ENCODE measurements around the gene PRKAA2. TPM values are rescaled to one million over a fixed set of nuclear protein-coding genes. Genes with fewer than 3 reads are reported as not detected.
A peak's percentile ranks its signal among the peaks of the same experiment; 100 is the strongest.

PRKAA2 gene
- total and polyA plus RNA-seq, 2 of the 4 experiments (the other 2 are of a cell fraction) = 0.72 to 1.4 TPM

- Histone ChIP-seq H3K9me1 (ENCODE audit: insufficient read depth, low read length) (no peaks in the 10 kb centered on the region), H3K4ac (ENCODE audit: low read depth, low read length) (no peak overlapping the region; the same call in 1 of the 2 replicates), H2AFZ (replicated peaks; ENCODE audit: low read length, poor library complexity) (no peak overlapping the region), H2BK15ac (ENCODE audit: low read depth, low read length) (0 out of 3 replicates have a peak overlapping the region, but pooled peaks have one; percentile 47), H2AK5ac (ENCODE audit: low read depth, low read length) (0 out of 2 replicates have a peak overlapping the region, but pooled peaks have one; percentile 27), H2AK9ac (replicated peaks; ENCODE audit: low read depth, low read length, poor library complexity) (no peak overlapping the region), H3K4me2 (ENCODE audit: low read depth, low read length) (no peak overlapping the region), H3K18ac (ENCODE audit: low read depth, low read length) (peak overlapping the region; percentile 43; the same call in 1 of the 2 replicates), H3K27ac (ENCODE audit: insufficient read depth, low read length) (no peak overlapping the region), H3K56ac (ENCODE audit: extremely low read depth, insufficient read depth, low read length) (no peak overlapping the region), H2BK20ac (ENCODE audit: low read depth, low read length) (peak overlapping the region; percentile 4), H3K4me1 (ENCODE audit: control insufficient read depth, insufficient read depth, low read length) (peaks cover 2% of the 10 kb centered on the region; the same call in 1 of the 2 replicates), H3K79me1 (ENCODE audit: low read depth in 1 of 2, low read length in 2 of 2) (no peaks in the 10 kb centered on the region), H2BK120ac (ENCODE audit: low read depth, low read length) (peak overlapping the region; percentile 11), H4K20me1 (ENCODE audit: insufficient read depth, low read length) (no peaks in the 10 kb centered on the region), H3K27me3 (ENCODE audit: control insufficient read depth, insufficient read depth, low read length) (no peaks in the 10 kb centered on the region), H3K4me3 (ENCODE audit: insufficient read depth, low read depth, low read length) (no peak overlapping the region), H4K91ac (ENCODE audit: insufficient read depth, low read depth, low read length) (peak overlapping the region; percentile 57; the same call in 1 of the 2 replicates), H3K36me3 (ENCODE audit: control insufficient read depth, insufficient read depth, low read length) (peaks cover 3% of the 10 kb centered on the region; the same call in 1 of the 2 replicates), H3K23ac (ENCODE audit: low read depth, low read length) (no peak overlapping the region), H3K9ac (ENCODE audit: low read depth, low read length) (no peak overlapping the region), H3K14ac (replicated peaks; ENCODE audit: low read depth, low read length) (no peak overlapping the region), H2BK5ac (ENCODE audit: low read depth, low read length, poor library complexity, severe bottlenecking) (no peak overlapping the region), H3K9me3 (ENCODE audit: control insufficient read depth, insufficient read depth, low read length) (no peaks in the 10 kb centered on the region), H4K5ac (ENCODE audit: low read depth, low read length) (no peak overlapping the region), H4K8ac (ENCODE audit: low read depth in 2 of 2, low read length in 2 of 2) (peak overlapping the region in 1 of 2 experiments; percentile 47; a peak in 1 of 4 replicates)
- POLR2A ChIA-PET (ENCODE audit: unreplicated experiment) = no interaction called here
- dilution Hi-C loops (cut with HindIII; ENCODE audit: low sequenced_read_pairs, unreplicated experiment) (no loop called here), in situ Hi-C loops (cut with MboI; ENCODE audit: low sequenced_read_pairs) (loop anchor here (10.0 kb wide), 1 partner anchor 1425 kb away; no protein-coding TSS in a partner anchor), intact Hi-C loops (cut with micrococcal nuclease) (loop anchor here (2.0 kb wide), 3 partner anchors 111 to 1425 kb away; no protein-coding TSS in a partner anchor)
- no peak for TF ChIP-seq MAZ (IDR thresholded peaks at IDR 0.05; ENCODE audit: borderline replicate concordance, low read depth, low read length)
- no peak for TF ChIP-seq FOS (IDR thresholded peaks at IDR 0.05; ENCODE audit: low read depth, low read length)
- no peak for TF ChIP-seq RCOR1 (IDR thresholded peaks at IDR 0.05; ENCODE audit: insufficient replicate concordance, low read length)
- TF ChIP-seq SMC3 (IDR thresholded peaks at IDR 0.05; ENCODE audit: low read depth, low read length) = no peak
- no peak for TF ChIP-seq USF2 (IDR thresholded peaks at IDR 0.05; ENCODE audit: low read depth, low read length)
- TF ChIP-seq RAD21 (IDR thresholded peaks at IDR 0.05; ENCODE audit: low read length) = no peak
- TF ChIP-seq NFE2L2 (IDR thresholded peaks at IDR 0.05; ENCODE audit: low read depth, low read length) = no peak
- TF ChIP-seq CTCF (conservative IDR thresholded peaks at IDR 0.05; ENCODE audit: low read depth, low read length) = no peak
- TF ChIP-seq CEBPB (IDR thresholded peaks at IDR 0.05; ENCODE audit: low read depth, low read length) = no peak
- no peak for TF ChIP-seq BHLHE40 (IDR thresholded peaks at IDR 0.05; ENCODE audit: low read depth, low read length)
- no peak for TF ChIP-seq MXI1 (IDR thresholded peaks at IDR 0.05; ENCODE audit: borderline replicate concordance, low read depth, low read length)
- ATAC-seq (ENCODE audit: low read depth) (no peak), DNase-seq (no peak)
- CTCF ChIA-PET = interaction anchor here (0.6 to 1.0 kb wide), 5 partner anchors 8 to 1232 kb away, joined by 3 to 4 read pairs (median 3); no protein-coding TSS in a partner anchor
- WGBS, 2 experiments (ENCODE audit: extremely low coverage in 2 of 2, insufficient read length in 1 of 2) = 40% methylated on average over 1 of the region's 2 CpGs; no CpG with 5 or more reads in 1 of the 2 experiments
- BruUV-seq (replicated peaks) = no TSS peak
Observed at GRCh38 chr1:56709995-56710394, 64.9 kb downstream of the PRKAA2 start.

Data from IMR-90 (cell line).